NCI-H2171 treated with DMSO at 0.1 percent for 48 hours (cell line): Measurements from ENCODE around the gene SMYD1.
A peak's percentile ranks its signal among the peaks of the same experiment; 100 is the strongest.
"Not testable (repeated sequence)": the region's sequence is repeated elsewhere in the genome, so short reads cannot be mapped to it uniquely, and the experiment has no call there.

Experiments used
- DNase-seq: peaks from one replicate; lab custom pipeline; 2025; lab: John Stamatoyannopoulos, UW

SMYD1 gene

DNA sequence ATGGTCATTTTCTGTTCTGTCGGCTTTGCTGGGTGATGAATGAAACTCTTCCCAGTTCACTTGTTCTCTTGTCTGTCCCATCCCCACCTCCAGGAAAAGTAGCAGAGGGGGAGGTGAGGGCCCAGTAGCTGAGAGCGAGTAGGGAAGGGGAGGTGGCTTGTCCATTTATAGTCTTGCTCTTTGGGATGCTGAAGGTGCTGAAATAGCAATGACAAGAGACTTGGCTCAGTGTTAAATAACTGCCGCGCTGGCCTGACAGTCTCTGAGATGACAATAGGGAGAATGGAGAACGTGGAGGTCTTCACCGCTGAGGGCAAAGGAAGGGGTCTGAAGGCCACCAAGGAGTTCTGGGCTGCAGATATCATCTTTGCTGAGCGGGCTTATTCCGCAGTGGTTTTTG lies at the start of gene SMYD1:
Gene SMYD1, plus strand, starts transcription at position 228 of the 400 bp plus-strand sequence. Its CDS starts 40 bp downstream, at position 268.
- DNase-seq, result no peak

DNA sequence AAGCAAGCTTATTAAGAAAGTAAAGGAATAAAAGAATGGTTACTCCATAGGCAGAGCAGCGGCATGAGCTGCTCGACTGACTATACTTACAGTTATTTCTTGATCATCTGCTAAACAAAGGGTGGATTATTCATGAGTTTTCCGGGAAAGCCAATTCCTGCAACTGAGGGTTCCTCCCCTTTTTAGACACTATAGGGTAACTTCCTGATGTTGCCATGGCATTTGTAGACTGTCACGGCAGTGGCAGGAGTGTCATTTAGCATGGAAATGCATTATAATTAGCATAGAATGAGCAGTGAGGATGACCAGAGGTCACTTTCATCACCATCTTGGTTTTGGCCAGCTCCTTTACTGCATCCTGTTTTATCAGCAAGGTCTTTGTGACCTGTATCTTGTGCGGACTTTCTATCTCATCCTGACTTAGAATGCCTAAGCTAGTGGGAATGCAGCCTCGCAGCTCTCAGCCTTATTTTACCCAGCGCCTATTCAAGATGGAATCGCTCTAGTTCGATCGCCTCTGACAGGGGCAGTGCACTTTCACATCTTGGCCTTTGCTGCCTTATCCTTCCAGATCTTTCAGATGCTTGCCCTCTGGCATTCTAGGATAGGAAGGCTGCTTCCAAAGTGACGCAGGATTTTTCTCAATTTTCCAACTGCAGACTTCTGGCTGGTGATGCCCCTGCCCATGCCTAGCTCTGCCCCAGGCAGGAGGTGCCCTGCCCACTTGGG lies 49.4 kb upstream of the SMYD1 start:
- DNase-seq, result not testable (repeated sequence)

DNA sequence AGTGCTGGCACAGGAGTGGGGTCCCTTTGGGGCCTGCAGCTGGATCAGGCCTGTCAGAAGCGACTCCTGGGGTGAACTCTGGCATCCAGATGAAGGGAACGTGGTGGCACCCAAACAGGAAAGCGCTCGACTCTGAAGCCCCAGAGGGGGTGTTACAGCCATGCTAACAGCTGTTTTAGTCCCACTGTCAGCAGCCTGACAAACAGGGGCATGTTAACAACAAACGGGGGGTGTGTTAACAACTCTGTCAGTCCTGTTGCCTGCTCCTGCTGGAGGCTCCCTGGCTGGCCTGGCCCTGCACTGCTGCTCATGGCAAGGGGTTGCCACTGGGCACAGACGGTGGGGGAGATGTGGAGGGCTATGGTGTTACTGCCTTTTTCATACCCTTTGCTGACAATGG lies 48.7 kb upstream of the SMYD1 start:
- DNase-seq, result no peak

DNA sequence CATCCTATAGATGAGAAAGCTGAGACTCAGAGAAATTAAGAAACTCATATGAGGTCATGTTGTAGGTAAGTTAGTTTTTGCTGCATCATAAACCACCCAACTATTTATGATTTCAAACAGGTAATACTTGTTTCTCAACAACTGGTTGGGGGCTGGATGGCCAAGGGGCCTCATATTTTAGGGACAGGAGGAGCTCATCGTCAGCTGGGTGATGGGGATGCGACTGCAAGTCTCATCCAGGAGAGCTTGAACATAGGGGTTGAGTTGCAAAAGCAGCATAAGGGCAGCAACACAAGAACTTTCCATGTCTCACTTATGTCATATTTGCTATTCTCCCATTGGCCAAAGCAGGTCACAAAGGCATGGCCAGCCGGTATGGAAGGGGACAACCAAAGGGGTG lies 47.6 kb upstream of the SMYD1 start:
- DNase-seq, result no peak

DNA sequence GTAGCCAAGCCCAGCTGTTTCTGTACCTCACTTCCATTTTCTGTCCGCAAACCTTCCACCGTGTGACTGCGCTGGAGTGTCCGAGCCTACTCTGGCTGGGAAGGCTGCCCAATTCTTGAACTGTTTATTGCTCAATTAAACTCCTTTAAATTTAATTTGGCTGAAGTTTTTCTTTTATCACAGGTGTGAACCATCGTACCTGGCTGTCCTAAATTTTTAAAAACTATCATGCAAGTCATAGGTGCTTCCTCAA lies 45.0 kb upstream of the SMYD1 start:
- no peak for DNase-seq

DNA sequence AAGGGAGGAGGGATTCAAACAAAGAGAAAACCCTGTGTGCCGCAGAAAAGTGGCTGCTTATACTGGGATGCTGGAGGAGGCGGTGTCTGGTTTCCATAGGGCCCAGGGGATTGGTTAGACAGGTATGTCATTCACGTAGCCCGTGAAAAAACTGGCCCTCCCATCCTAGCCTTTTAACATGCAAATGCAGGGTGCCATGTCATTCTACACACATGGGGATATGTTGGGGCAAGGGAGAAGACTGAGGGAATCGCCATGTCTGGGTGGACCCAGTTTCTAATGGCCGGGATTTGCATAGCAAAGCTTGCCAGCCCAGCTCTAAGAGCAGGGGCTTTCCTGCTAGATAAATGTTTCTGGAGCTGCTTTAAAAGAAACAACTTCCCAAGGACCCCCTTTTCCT lies 43.1 kb upstream of the SMYD1 start:
- no peak for DNase-seq

DNA sequence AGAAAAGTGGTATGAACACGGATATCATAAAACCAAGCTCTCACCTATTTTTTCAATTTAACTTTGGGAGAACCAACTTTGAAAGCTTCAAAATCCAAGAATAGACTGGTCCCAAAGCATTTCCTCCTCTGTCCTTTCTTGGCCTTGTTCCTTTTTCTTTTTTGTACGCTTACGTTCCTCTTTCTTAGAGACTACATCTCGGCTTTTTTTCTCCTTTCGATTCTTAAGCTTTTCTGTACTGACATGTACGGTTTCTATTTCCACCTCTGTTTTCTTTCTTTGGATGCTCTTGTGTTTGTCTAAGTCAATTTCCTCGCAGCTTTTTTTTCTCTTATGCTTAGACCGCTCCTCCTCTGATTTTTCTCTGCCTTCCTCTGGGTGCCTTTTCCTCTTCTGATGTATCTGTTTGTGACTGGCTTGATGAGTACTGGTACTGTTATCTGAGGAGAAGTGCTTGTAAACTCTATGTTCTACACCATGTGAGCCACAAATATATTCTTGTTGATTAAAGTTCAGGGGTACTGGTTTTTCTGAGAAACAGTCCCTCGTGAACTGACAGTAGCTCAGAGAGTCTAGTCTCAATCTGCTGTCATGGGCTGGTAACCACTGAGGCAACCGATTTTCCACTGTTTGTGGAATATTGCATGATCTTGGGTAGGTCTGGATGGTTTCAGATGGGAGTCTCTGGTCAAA lies 39.8 kb upstream of the SMYD1 start:
- no peak for DNase-seq

DNA sequence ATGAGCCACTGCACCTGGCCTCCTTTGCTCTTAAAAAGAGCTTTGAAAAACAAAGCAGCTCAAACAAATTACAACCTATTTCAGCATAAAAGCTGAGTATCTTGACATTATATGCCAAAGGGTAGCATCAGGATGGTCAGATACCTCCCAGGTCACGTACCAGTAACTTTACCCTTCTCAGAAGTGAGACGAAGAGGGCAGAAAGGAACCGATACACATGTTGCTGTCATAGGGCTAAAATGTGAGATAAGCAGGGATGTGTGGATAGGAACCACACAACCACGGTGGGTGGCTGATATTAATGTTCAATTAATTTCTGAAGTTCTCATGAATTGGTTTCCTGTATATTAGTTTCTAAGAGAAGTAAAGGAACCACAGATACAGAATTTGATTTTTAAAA lies 38.7 kb upstream of the SMYD1 start:
- no peak for DNase-seq

DNA sequence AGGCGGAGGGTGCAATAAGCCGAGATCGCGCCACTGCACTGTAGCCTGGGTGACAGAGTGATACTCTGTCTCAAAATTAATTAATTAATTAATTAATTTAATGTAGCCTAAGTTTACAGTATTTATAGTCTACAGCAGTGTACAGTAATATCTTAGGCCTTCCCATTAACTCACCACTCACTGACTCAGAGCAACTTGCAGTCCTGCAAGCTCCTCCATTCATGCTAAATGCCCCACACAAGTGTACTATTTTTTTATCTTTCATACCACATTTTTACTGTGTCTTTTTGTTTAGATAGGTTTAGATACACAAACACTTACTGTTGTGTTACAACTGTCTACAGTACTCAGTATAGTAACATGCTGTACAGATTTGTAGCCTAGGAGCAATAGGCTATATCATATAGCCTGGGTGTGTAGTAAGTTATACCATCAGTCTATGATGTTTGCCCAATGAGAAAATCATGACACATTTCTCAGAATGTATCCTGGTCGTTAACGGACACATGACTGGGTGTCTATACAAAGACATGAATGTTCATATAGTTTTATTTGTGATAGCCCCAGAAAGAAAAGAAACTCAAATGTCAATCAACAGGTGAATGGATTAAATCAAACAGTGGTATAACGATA lies 35.4 kb upstream of the SMYD1 start:
- no peak for DNase-seq

DNA sequence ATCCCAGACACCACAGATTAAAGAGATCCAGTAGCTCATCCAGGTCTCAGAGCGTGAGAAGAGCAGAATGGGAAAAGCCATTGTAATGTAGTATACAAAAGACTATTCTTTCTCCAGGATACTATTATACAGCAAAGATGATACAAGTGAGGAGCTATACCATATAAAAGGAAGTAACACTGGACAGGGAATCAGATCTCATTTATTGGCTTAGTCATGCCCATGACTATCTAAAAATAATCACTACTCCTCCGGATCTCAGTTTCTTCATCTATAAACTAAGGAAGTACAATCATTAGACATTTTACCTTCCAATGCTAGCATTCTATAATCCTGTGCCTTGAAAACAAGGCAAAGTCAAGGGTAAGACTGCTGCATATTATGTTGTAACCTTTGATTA lies 31.4 kb upstream of the SMYD1 start:
- DNase-seq, result no peak

DNA sequence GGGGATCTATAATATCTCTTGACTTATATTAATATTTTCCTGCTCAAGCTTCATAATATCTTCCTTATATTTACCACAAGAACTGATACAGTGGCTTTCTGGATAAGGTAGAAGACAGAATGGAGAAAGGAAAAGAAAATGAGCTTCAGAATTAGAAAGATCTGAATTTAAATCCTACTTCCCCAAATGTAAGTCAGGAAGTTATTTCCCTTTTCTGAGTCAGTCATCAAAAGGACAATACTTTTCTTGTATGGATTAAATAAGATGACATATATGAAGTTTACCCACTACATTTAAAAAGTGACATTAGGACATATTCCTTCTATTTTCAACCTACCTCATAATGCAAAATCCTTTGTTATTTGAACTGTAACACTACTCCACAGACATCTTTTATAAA lies 31.0 kb upstream of the SMYD1 start:
- no peak for DNase-seq

DNA sequence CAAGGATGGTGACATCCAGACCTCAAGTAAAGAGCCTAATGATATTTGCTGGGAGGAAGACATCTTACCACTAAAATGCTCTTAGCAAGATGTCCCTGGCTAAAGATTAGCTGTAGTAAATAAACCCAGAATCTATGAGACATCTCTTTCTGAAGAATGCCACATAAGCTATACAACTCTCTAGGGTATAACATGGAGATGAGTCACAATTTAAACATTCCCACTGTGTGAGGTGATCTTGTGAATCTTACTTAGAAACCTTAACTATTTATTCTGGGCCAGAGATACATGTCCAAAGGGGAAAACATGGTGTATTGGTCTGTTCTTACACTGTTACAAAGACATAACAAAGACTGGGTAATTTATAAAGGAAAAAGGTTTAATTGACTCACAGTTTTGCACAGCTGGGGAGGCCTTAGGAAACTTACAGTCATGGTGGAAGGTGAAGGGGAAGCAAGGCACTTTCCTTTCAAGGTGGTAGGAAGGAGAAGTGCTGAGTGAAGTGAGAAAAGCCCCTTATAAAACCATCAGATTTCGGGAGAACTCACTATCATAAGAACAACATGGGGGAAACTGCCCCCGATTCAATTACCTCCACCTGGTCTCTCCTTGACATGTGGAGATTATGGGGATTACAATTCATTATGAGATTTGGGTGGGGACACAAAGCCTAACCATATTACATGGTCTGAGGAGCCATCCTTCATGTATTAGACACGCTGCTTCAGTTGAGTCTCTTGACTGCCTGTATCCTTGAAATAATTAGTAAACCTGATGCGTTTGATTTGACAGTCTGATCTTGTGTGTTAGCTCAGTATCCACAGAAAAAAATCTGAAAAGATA lies 29.1 kb upstream of the SMYD1 start:
- no peak for DNase-seq

DNA sequence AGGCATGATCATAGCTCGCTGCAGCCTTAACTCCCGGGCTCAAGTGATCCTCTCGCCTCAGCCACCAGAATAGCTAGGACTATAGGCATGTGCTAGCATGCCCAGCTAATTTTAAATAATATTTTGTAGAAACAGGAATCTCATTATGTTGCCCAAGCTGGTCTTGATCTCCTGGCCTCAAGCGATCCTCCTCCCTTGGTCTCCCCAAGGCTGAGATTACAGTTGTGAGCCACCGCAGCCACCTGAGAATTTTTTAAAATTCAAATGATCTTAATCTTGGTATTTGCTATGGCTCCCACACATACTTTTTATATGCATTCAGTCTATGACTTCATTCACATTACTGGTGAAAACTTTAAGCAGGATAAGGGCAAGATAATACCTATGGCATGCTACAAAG lies 25.1 kb upstream of the SMYD1 start:
- DNase-seq, result no peak

DNA sequence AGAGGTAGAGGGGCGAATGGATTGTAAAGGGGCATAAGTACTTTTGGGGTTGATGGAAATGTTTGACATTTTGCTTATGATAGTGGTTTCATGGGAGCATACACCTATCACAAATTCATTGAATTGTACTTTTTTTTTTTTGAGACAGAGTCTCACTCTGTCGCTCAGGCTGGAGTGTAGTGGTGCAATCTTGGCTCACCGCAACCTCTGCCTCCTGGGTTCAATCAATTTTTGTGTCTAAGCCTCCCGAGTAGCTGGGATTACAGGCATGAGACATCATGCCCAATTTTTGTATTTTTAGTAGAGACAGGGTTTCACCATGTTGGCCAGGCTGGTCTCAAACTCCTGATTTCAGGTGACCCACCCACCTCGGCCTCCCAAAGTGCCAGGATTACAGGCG lies 22.1 kb upstream of the SMYD1 start:
- not testable (repeated sequence) for DNase-seq

DNA sequence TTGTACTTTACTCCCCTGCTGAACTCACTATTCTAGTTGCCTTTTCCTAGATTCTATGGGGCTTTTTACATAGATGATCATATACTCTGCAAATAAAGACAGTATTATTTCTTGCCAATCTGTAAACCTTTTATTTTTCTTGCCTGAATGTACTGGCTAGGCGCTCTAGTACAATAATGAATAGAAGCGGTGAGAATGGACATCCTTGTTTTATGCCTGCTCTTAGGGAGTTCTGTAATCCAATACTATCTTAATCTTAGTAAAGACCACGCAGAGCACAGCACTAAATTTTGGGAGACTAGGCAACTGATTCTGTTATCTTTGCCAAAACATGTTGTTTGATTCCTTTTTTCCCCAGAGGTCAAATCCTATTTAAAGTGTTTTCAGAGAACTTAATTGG lies 19.1 kb upstream of the SMYD1 start:
- no peak for DNase-seq

DNA sequence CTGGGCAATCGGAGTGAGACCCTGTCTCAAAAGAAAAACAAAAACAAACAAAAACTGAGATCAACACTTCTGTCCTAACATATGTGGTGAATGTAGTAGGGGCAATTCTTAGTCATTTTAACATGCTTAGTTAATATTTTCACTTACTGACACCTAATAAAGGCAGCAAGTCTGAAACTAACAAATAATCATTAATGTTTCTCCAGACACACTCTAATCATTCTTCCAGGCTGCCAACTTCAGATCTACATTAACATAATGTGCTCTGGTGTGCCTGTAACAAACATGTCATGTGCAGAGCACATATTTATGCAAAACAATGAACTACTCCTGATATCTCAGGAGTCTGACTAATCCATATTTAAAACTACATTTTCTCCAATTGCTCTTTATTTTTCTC lies 18.0 kb upstream of the SMYD1 start:
- no peak for DNase-seq

DNA sequence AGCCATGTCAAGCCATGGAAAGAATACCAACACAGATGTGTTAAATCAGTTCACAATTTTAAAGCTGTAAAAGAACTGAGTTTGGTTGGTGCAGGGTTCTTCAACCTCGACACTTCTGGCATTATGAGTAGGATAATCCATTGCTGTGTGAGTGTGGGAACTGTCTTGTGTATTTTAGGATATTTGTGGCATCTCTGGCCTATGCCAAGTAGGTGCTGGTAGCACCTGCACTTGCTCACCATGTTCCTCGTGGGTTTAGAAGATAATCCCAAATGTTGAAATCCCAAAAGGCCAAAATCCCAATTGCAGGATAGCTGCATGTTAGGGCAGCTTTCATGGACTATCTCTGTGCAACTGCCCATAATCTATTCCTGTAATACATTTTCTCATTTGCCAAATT lies 15.8 kb upstream of the SMYD1 start:
- DNase-seq, result no peak

DNA sequence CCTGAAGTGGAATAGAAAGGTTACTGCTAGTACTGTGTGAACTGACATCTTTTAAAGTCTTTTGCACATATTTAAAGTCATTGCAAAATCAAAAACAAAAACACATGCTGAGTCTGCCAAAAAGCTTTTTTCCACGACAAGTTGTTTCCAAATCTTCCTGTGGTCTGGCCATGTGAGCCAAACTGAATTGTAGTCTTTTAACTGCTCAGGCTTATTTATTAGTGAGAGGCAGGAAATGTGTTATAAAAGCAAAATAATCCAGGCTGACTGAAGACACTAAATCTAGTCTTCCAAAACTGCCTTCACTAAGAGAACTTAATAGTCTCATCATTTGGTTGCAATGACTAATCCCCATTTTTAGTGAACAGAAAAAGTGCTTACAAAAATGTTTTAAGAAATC lies 14.3 kb upstream of the SMYD1 start:
- DNase-seq, result no peak

DNA sequence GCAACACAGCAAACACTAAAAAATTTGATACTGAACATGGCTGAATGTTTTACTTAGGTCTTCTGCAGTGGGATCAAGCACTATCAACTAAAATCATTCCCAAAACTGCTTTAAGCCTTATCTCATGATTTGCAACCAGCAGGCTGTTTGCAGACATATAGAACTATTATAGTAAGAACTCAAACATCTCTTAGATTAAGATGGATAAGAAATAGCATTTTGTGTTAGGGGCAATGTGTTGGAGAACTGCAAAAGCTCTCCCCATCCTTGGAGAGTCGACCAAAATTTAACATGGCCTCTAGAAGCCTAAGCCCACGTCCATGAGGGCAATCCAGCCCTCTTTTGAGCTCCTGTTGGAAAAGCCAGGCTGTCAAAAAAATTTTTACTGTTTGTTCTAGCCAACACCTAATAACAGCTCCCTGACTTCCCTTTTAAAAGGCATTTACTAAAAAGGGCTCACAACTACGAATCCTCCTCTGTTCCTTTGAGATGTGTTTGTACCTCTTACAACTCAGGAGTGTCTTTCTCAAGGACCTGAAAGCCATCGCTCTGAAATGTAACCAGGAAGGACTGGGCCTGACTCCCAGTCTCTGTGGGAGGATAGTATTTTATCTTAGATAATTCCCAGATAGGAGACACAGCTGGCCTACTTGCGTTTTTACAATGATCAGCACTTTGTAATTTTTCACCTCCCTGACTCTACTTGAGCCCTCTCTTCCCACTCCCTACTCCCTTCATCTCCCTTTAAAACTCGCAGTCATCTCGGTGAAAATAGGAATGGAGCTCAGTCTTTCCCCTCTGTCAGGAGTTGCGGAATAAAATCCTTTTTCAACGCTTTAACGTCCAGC lies 13.5 kb upstream of the SMYD1 start:
- DNase-seq, result no peak

DNA sequence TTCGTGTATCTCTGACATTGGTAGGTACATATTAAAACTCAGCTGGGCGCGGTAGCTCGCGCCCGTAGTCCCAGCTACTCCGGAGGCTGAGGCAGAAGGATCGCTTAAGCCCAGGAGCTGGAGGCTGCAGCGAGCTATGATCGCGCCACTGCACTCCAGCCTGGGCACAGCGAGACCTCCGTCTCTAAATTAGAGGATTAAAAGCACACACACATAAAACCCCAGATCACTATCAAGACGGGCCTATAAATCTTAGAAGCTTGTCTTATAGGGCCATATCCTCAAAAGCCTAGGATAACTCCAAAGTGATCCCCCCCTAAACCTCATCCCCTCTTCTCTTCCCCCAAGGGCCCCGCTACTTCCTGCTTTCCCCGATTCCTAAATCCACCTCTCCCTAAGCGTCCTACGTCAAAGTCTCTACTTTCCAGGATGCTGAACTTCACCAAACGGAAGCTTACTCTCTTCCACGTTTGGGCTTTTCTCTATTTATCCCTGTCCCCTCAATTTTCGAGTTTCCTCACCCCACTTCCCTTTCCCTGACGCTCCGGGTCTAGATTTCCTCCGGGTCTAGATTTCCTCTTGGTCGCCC lies 12.7 kb upstream of the SMYD1 start:
- no peak for DNase-seq

DNA sequence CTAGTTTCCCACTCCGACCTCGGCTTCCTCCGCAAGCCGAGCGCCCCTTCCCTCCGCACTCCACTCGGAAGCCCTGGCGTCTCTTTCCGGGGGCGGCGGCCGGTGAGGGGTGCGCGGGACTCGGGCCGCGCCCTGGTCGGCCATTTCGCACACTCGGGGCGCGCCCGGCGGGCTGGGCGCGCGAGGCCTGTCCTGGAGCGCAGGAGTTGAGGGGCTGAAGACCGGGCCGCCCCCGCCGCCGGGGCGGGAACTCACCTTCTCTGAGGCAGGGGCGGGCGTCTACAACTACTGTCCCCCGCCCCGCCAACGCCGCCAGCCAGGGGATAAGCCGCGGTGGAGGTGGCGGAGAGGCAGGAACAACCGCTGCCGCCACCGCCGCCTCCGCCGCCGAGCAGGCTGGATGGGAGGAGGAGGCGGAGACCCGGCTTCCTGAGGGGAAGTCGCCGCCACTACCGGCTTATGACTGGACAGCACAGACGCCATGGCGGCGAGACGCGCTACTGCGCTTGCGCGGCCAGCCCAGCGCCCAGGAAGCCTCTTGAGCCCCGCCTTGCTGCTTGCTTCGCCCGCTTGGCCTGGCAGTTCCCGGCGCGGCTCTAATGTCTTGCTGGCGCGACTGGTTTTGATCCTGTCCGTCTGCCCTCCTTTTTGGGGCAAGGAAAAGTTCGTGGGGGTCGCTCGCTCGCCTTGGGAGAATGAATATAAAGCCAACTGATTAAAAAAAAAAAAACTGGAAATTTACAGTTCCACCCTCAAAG lies 12.1 kb upstream of the SMYD1 start, which contains the start of gene KRCC1:
Gene KRCC1, minus strand, starts transcription at position 413 of the 758 bp plus-strand sequence. CDS start 27,220 bp downstream, outside the sequence.
- DNase-seq, result peak; percentile 89
